Stimulated activated memory B cell treated with anti-CD40 and anti-IgM and Interleukin-4, amounts not matched to agents 10 μg/mL and 1 μg/mL and 100 μg/mL, for 72 hours (primary cell): ENCODE data around the gene NEK9.

Experiments used
- ATAC-seq: fragments of 150-1000 bp; cut with Tn5 transposase; 2 replicates; pipeline ENCODE4 v1.10.0; 2021
- H3K27ac Mint-ChIP-seq: one replicate; pipeline ENCODE4 v1.8.0; 2022; ENCODE audit warnings: mild to moderate bottlenecking, mixed read lengths
- H3K27me3 Mint-ChIP-seq: one replicate; pipeline ENCODE4 v1.8.0; 2022; ENCODE audit warnings: mixed read lengths
- H3K36me3 Mint-ChIP-seq: one replicate; pipeline ENCODE4 v1.8.0; 2022; ENCODE audit warnings: mixed read lengths
- H3K4me1 Mint-ChIP-seq: one replicate; pipeline ENCODE4 v1.8.0; 2022; ENCODE audit warnings: mixed read lengths
- H3K4me3 Mint-ChIP-seq: one replicate; pipeline ENCODE4 v1.8.0; 2022; ENCODE audit warnings: mild to moderate bottlenecking, moderate library complexity, mixed read lengths
- H3K9me3 Mint-ChIP-seq: one replicate; pipeline ENCODE4 v1.8.0; 2022; ENCODE audit warnings: mixed read lengths

NEK9 gene

DNA sequence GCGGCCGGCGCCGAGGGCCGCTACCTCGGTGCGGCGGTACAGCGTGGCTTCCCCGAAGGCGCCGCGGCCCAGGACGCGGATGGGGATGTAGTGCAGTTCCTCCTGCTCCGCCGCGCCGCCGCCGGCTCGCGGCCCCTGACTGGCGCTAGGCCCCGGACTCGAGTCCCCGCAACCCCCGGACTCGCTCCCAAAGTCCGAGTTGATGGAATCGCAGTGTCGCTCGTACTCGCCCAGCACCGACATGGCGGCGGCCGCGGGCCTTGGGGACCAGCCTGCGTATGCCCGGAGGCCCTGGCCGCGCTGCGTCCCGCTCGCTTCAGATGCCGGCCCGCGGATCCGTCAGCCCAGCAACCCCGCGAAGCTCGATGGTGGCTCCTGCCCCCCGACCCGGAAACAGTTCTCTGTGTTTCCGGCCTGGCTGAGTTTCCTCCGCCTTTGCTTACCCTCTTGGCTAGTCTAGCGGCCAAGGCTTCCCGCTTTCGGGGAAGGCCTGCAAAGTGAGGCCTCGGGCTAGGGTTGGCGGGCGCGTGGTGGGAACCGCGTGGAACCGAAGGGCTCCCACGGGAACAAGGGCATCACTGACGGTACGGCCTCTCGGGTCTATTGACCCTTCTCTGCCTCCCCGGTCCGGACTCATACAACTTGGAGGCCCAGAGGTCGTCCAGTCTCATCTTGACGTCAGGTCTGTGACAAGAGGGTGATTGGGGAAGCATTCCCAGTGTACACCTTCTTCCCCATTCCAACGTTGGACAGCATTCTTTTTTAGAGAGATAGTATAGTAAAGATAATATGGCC, at the start of gene NEK9:
Gene NEK9, minus strand, starts transcription at position 370 of the 795 bp plus-strand sequence. Its CDS starts 127 bp downstream, at position 243.
- Mint-ChIP-seq H3K4me3 (peak within 1 kb of the TSS; percentile 92), H3K9me3 (no peaks in the 10 kb centered on the region), H3K27ac (peak within 1 kb of the TSS; percentile 98), H3K4me1 (peaks cover 45% of the 10 kb centered on the region), H3K36me3 (peaks cover 13% of the 10 kb centered on the region), H3K27me3 (no peaks in the 10 kb centered on the region)
- peak; percentile 98 for ATAC-seq

DNA sequence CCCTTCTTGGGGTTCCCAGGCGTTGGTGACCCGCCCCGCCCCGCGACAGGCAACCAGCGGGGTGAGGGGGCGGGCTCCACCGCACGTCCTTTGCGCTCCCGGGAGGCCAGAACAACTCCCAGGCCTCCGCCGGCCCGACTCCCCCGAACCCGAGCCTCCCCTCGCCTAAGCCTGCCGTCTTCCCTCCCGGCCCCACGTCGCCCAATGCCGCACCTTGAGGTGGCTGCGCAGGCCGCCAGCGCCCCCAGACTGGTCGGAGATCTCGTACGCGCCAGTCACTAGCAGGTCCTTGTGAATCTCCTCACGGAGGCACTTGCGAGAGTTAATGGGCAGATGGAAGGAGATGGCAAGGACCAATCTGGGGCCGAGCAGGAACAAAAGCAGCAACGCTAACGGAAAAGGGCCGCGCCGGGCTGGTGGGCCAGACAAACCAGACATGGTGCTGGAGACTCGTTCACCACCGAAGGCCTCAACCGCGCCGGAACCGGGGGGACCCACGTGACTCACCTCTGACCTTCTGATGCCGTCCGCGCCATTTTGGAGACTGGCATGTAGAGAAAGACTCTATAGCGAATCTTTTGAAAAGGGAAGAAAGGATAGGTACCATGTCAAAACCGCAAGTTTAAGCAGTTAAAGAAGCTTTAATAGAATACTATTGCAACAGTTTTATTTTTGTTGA, 49.4 kb upstream of the NEK9 start, which contains the start of gene TMED10:
Gene TMED10, minus strand, starts transcription at position 471 of the 679 bp plus-strand sequence. Its CDS starts 33 bp downstream, at position 438.
- Mint-ChIP-seq H3K36me3 (no peaks in the 10 kb centered on the region), H3K4me1 (peaks cover 34% of the 10 kb centered on the region), H3K4me3 (peak within 1 kb of the TSS; percentile 94), H3K9me3 (no peaks in the 10 kb centered on the region), H3K27me3 (no peaks in the 10 kb centered on the region), H3K27ac (peak within 1 kb of the TSS; percentile 98)
- ATAC-seq: peak; percentile 94

DNA sequence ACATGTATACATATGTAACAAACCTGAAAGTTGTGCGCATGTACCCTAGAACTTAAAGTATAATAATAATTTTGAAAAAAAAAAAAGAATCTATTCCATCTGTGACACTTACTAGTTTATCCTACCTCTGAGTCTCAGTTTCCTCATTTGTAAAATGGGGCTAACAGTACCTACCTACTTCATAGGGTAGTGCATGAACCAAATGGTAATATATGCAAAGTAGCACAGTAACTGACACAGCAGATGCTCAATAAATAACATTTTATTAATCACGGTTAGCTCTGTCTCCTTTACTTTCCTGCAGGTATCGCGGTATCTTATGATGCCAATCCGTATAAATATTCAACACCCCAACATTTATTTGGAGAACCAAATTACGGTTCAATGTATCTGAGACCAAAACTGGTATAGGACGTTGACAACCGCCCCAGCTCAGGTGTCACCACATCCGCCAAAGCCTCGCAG, 48.9 kb upstream of the NEK9 start:
- peak overlapping the region; percentile 98 for H3K27ac Mint-ChIP-seq
- no peak for ATAC-seq
- no peaks in the 10 kb centered on the region for H3K9me3 Mint-ChIP-seq
- peak overlapping the region; percentile 94 for H3K4me3 Mint-ChIP-seq
- no peaks in the 10 kb centered on the region for H3K27me3 Mint-ChIP-seq
- peaks cover 6% of the 10 kb centered on the region for H3K36me3 Mint-ChIP-seq
- peaks cover 40% of the 10 kb centered on the region for H3K4me1 Mint-ChIP-seq

DNA sequence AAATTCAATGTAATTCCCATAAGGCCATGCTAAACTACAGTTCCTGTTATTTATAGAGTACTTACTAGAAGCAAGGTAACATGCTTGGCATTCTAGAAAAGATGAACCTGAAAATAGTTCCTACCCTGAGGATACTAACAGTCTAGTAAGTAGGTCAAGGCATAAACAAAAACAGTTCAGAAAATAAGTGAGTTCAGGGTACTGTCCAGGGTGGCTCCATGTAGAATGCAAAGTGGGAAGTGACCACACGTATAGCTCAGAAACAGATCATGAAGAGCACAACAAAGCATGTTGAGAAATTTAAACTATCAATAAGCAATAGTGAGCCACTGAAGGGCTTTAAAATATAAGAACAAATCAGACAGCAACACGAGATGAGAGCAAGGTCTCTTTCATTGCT, 47.2 kb upstream of the NEK9 start:
- Mint-ChIP-seq H3K27ac (peak overlapping the region; percentile 98), H3K36me3 (peaks cover 6% of the 10 kb centered on the region), H3K9me3 (no peaks in the 10 kb centered on the region), H3K4me3 (no peak overlapping the region), H3K4me1 (peaks cover 53% of the 10 kb centered on the region), H3K27me3 (no peaks in the 10 kb centered on the region)
- ATAC-seq: no peak

DNA sequence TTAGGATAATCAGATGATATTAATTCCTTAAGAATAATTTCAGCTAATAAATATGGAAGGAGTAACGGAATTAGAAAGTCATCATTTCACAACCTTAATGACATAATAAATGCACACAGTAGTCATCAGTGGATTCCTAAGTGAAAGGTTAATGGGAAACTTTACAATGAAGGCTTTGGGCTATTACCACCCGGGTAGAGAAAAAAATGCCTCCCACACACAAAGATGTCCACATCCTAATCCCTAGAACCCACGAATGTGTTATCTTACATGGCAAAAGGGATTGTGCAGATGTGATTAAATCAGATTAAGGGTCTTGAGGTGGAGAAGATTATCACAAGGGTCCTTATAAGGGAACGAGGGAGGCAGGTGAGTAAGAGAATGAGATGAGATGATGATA, 43.9 kb upstream of the NEK9 start:
- H3K9me3 Mint-ChIP-seq: no peaks in the 10 kb centered on the region
- ATAC-seq: no peak
- H3K4me1 Mint-ChIP-seq: peaks cover 75% of the 10 kb centered on the region
- H3K4me3 Mint-ChIP-seq: no peak overlapping the region
- peaks cover 6% of the 10 kb centered on the region for H3K36me3 Mint-ChIP-seq
- peak overlapping the region; percentile 2 for H3K27ac Mint-ChIP-seq
- H3K27me3 Mint-ChIP-seq: no peaks in the 10 kb centered on the region

DNA sequence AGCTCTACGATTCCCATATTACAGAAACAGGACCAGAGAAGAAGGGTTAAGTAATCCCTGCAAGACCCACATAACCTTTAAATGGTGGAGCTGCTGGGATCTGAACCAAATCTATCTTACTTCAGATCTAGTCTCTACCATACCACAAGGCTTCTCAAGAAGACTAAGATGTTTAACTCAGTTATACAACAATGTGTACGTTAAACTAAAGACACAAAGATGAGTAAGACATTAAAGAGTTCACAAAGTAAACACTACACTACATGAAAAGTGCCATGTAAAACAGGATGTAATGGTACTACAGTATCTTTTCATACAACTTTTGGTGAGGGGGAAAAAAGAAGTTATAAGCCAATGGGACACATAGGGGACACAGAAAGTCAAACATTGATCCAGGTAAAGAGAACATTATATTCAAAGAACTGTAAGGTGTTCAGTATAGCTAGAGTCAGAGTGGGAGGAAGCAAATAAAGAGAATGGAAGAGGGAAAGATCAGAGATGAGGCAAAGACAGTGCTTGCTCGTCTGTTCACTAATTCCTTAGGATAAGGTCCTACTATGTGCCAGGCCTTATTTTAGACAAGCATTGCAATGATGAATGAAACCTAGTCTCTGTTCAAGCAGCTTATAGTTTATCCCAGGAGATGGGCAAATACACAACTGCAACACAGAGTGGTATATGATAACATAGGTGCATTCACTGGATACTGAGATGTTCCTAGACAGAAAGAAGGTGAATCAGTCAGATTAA, 41.9 kb upstream of the NEK9 start:
- no peaks in the 10 kb centered on the region for H3K27me3 Mint-ChIP-seq
- H3K36me3 Mint-ChIP-seq: peaks cover 6% of the 10 kb centered on the region
- no peak for ATAC-seq
- no peak overlapping the region for H3K4me3 Mint-ChIP-seq
- H3K27ac Mint-ChIP-seq: no peak overlapping the region
- H3K9me3 Mint-ChIP-seq: no peaks in the 10 kb centered on the region
- H3K4me1 Mint-ChIP-seq: peaks cover 59% of the 10 kb centered on the region

DNA sequence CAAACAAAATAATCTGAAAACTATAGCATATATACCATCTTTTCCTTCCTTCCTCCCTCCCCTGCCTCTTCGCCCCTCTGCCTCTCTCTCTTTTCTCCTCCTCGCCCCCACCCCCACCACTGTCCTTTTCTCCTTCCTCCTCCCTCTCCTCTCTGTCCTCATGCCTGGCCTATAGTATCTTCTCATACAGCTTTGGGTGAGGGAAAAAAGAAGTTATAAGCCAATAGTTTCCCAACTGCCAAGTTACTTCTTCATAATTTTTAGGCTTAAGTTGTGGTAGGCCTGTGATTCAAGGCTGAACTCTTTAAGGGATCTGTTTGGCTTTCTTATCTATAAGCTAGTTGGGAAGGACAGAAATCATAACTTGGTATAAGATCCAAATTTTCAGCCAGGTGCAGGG, 40.5 kb upstream of the NEK9 start:
- no peak for ATAC-seq
- Mint-ChIP-seq H3K9me3 (no peaks in the 10 kb centered on the region), H3K27me3 (no peaks in the 10 kb centered on the region), H3K27ac (peak overlapping the region; percentile 55), H3K36me3 (peaks cover 10% of the 10 kb centered on the region), H3K4me1 (peaks cover 55% of the 10 kb centered on the region), H3K4me3 (no peak overlapping the region)

DNA sequence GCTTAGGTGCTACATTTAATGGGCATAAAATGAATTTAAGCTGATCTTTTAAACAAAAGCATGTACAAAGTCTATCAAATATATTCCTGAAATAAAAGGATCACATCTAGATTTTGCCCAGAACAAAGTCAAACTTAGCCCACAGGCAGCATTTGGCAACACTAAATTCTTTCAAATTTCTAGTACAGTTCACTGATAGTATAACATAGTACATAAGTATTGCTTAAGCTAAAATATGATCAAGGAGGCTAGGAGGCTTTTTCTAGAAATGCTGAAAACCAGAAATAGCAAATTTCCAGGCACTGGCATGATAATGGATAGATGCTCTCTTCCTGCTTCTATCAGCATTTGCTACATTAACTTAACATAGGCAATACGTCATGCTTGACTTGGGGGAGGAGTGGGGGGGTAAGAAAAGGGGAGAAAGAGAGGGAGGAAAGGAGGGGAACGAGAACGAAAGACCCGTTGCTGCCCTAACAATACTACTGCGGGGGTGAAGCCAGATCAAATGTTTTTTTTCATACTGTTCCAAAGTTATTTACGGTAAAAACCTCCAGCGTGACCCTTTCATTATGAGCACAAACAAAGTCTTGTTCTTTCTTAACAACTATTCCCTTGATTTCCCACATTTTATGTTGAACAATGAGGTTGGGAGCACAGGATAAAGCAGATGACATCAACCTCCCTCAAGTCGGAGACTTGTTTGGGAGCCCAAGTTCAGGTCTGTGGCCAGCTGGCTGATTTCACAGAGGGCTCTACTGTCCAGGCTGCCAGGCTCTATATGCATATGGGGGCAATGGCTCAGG, 38.9 kb upstream of the NEK9 start:
- H3K27me3 Mint-ChIP-seq: no peaks in the 10 kb centered on the region
- no peak for ATAC-seq
- no peak overlapping the region for H3K4me3 Mint-ChIP-seq

DNA sequence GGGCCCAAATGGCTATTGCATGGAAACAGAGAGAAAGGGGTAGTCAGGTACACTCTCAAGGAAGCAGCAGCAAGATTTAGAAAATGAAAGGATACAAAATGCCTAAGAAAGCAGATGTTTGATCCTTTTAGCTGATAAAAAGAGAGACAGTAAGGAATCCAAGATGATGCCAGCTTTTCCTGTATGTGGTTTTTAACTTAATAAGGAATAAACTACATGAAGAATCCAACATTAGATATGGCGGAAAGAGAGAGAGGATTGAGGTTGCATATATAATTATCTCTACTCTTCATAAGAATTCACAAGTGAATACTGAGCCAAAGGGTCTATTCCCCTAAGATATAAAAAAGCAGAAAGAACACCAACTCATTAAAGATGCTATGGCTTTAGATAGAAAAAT, 38.0 kb upstream of the NEK9 start:
- no peaks in the 10 kb centered on the region for H3K27me3 Mint-ChIP-seq
- H3K27ac Mint-ChIP-seq: no peak overlapping the region
- peaks cover 56% of the 10 kb centered on the region for H3K4me1 Mint-ChIP-seq
- ATAC-seq: no peak
- peaks cover 12% of the 10 kb centered on the region for H3K36me3 Mint-ChIP-seq
- H3K4me3 Mint-ChIP-seq: no peak overlapping the region
- H3K9me3 Mint-ChIP-seq: no peaks in the 10 kb centered on the region

More for the DNA sequence above, 38.9 kb upstream of the NEK9 start:
- H3K27ac Mint-ChIP-seq: no peak overlapping the region
- H3K9me3 Mint-ChIP-seq: no peaks in the 10 kb centered on the region
- peaks cover 11% of the 10 kb centered on the region for H3K36me3 Mint-ChIP-seq
- H3K4me1 Mint-ChIP-seq: peaks cover 55% of the 10 kb centered on the region

DNA sequence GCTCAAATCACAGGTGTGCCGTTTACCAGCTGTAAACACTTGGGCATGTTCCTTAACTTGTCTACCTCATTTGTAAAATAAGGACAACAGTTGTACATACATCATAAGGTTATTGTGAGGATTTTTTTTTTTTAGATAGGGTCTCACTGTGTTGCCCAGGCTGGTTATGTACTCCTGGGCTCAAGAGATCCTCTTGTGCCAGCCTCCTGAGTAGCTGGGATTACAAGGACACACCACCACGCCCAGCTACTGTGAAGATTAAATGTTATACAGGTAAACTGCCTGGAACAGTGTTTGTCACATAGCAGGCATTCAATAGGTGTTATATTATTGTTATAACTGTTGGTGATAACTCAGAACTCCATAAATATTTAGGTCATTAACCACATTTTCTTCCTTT, 36.8 kb upstream of the NEK9 start:
- H3K4me3 Mint-ChIP-seq: no peak overlapping the region
- peaks cover 12% of the 10 kb centered on the region for H3K36me3 Mint-ChIP-seq
- H3K9me3 Mint-ChIP-seq: no peaks in the 10 kb centered on the region
- peaks cover 56% of the 10 kb centered on the region for H3K4me1 Mint-ChIP-seq
- no peak for ATAC-seq
- H3K27me3 Mint-ChIP-seq: no peaks in the 10 kb centered on the region
- H3K27ac Mint-ChIP-seq: no peak overlapping the region

DNA sequence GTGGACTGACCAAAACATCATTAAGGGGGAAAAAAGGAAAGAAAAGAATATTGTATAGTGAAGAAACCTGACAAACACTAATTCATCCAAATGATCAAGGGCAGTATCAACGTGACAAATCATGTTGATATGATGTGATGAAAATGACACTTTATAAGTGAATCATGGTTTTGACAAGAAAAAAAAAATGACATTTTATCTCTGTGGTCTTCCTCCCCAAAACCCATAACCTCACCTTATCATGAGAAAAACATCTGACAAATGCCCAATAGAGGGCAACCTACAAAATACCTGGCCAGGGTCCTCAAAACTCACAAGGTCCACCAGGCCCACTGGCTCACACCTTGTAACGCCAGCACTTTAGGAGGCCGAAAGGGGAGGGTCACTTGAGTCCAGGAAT, 35.8 kb upstream of the NEK9 start:
- no peaks in the 10 kb centered on the region for H3K27me3 Mint-ChIP-seq
- ATAC-seq: no peak
- peak overlapping the region; percentile 81 for H3K27ac Mint-ChIP-seq
- H3K4me1 Mint-ChIP-seq: peaks cover 46% of the 10 kb centered on the region
- peaks cover 12% of the 10 kb centered on the region for H3K36me3 Mint-ChIP-seq
- H3K4me3 Mint-ChIP-seq: no peak overlapping the region
- H3K9me3 Mint-ChIP-seq: no peaks in the 10 kb centered on the region

DNA sequence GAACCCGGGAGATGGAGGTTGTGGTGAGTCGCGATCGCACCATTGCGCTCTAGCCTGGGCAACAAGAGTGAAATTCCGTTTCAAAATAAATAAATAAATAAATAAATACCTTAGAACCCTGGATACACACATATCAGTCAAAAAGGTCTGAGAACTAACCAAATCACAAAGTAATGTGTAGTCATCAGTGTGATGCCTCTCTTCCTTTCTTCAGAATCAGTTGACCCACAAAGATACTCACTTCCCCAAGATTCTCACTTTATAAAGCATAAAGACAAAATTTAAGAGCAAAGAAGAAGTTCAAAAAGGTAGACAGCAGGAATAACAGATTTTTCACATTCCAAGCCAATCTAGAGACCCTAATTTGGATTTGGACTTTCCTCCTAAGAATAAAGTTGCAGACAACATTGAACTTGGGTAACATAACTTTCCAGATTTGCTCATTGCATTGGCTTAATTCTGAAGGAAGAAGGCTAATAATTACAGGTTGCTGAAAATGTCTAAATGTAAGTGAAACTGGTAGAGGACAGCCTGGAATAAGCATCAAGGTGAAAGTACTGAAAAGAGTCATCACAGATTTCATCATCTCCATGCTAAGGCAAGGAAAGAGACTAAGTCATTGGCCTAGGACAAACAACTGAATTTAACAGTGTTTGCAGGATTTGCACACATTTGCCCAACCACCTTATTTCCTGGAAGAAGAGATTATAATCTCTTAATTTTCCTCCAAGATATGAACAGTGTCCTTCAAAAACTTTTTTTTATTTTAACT, 32.2 kb upstream of the NEK9 start:
- Mint-ChIP-seq H3K27me3 (no peaks in the 10 kb centered on the region), H3K4me3 (no peak overlapping the region), H3K27ac (peak overlapping the region; percentile 81), H3K4me1 (peaks cover 54% of the 10 kb centered on the region), H3K36me3 (peaks cover 12% of the 10 kb centered on the region), H3K9me3 (no peaks in the 10 kb centered on the region)
- ATAC-seq: peak; percentile 88

DNA sequence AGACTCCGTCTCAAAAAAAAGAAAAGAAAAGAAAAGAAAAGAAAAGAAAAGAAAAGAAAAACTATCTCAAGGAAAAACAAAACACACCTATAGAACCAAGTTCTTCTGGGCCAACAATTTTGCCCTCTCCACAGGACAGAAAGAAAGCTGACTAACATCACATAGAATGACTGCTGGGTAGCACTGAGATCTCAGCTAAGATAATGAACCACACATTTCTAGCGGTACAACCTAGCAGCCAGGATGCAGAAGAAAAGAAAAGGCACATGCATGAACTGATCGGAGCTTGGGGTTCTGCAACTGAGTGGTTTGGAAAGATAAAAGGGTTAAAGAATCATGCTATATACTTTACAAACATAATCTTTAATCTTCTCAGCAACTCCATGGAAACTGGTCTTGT, 30.1 kb upstream of the NEK9 start:
- Mint-ChIP-seq H3K27ac (no peak overlapping the region), H3K4me3 (no peak overlapping the region), H3K9me3 (no peaks in the 10 kb centered on the region), H3K4me1 (peaks cover 46% of the 10 kb centered on the region), H3K36me3 (peaks cover 10% of the 10 kb centered on the region), H3K27me3 (no peaks in the 10 kb centered on the region)
- no peak for ATAC-seq

DNA sequence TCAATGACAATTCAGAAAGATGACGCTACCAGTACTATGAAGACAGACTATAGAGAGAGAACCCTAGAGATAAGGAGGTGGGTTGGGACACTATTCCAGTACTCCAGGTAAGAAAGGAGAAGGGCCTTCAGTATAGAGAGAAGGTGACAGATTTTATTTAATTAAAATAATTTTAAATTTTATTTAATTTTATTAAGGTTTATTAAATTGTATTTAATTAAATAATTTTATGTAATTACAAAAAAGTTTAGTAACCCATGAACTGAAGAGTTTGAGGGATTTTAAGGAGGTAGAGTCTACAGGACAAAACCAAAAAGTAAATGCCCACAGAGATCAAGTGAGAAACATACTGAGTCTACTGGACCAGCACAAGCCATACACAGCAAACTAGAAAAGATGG, 29.3 kb upstream of the NEK9 start:
- Mint-ChIP-seq H3K4me3 (no peak overlapping the region), H3K9me3 (no peaks in the 10 kb centered on the region), H3K27ac (no peak overlapping the region), H3K36me3 (peaks cover 17% of the 10 kb centered on the region), H3K27me3 (no peaks in the 10 kb centered on the region), H3K4me1 (peaks cover 39% of the 10 kb centered on the region)
- no peak for ATAC-seq
